T-cell (primary cell): Measurements from ENCODE around the gene CPT1A. TPM values are rescaled to one million over a fixed set of nuclear protein-coding genes. Genes with fewer than 3 reads are reported as not detected.
A peak's percentile ranks its signal among the peaks of the same experiment; 100 is the strongest.

ENCODE experiments used
- ATAC-seq, 4 experiments: fragments of 200-7000 bp in 3 of 4; fragments of 150-1000 bp in 1 of 4; cut with Tn5 transposase; replicated peaks in 1 of 4; 1 replicate in 3 of 4; 2 replicates in 1 of 4; pipeline ENCODE4 v1.10.0; 2021; ENCODE audit warnings: moderate library complexity in 3 of 4, mild to moderate bottlenecking in 2 of 4, moderate number of reproducible peaks in 1 of 4
- CTCF ChIA-PET, 2 donors: fragments of 300-600 bp; sonication (Branson Sonifier 250); formaldehyde crosslinking; loops; one replicate each; lab custom pipeline; 2022; ENCODE audit warnings: antibody characterized with exemption in 2 of 2; lab: Charles Lee
- POLR2A ChIA-PET, 2 donors: fragments of 300-600 bp; sonication (Branson Sonifier 250); formaldehyde crosslinking; loops; one replicate each; lab custom pipeline; 2022; ENCODE audit warnings: antibody characterized with exemption in 2 of 2; lab: Charles Lee
- DNase-seq, 35 experiments: peaks; one replicate each; pipeline versions ENCODE4 v3.0.0 to v3.0.0-alpha.2; 2013 to 2023
- H3K27ac ChIP-seq: one replicate; pipeline ENCODE4 v1.5.1; 2013; ENCODE audit warnings: low read length
- H3K27me3 ChIP-seq, 2 experiments: replicated peaks in 1 of 2; 1 replicate in 1 of 2; 2 replicates in 1 of 2; pipeline versions ENCODE4 v1.6.1 to v1.7.0; 2013; ENCODE audit warnings: low read length in 1 of 2, mixed read lengths in 1 of 2; ENCODE audit not compliant: control insufficient read depth in 2 of 2, insufficient read depth in 2 of 2; ENCODE audit errors: extremely low read depth in 1 of 2
- H3K36me3 ChIP-seq, 2 donors: 1 replicate in 1 of 2; 2 replicates in 1 of 2; pipeline versions ENCODE4 v1.6.1 to v1.7.0; 2013; ENCODE audit warnings: low read length in 1 of 2; ENCODE audit not compliant: control insufficient read depth in 2 of 2, insufficient read depth in 1 of 2; ENCODE audit errors: extremely low read depth in 1 of 2
- H3K4me1 ChIP-seq, 2 experiments: 1 replicate in 1 of 2; 2 replicates in 1 of 2; pipeline versions ENCODE4 v1.6.1 to v1.7.0; 2013; ENCODE audit warnings: low read length in 2 of 2, mixed read lengths in 1 of 2; ENCODE audit not compliant: insufficient read depth in 2 of 2, control insufficient read depth in 1 of 2; ENCODE audit errors: extremely low read depth in 1 of 2
- H3K4me3 ChIP-seq, 2 donors: 1 replicate in 1 of 2; 2 replicates in 1 of 2; pipeline versions ENCODE4 v1.5.1 to v1.7.0; 2013; ENCODE audit warnings: mild to moderate bottlenecking in 2 of 2, low read length in 1 of 2, moderate library complexity in 1 of 2; ENCODE audit not compliant: control insufficient read depth in 1 of 2; ENCODE audit errors: extremely low read depth in 1 of 2
- H3K9me3 ChIP-seq: 2 replicates; pipeline ENCODE4 v1.7.0; 2013
- H3K27ac Mint-ChIP-seq, 2 donors: one replicate each; pipeline ENCODE4 v1.8.0; 2020 to 2021; ENCODE audit warnings: mild to moderate bottlenecking in 2 of 2, mixed read lengths in 2 of 2
- H3K27me3 Mint-ChIP-seq, 2 donors: one replicate each; pipeline ENCODE4 v1.8.0; 2021 to 2022; ENCODE audit warnings: mixed read lengths in 2 of 2
- H3K36me3 Mint-ChIP-seq: one replicate; pipeline ENCODE4 v1.8.0; 2021; ENCODE audit warnings: mixed read lengths
- H3K4me1 Mint-ChIP-seq, 3 donors: one replicate each; pipeline ENCODE4 v1.8.0; 2020 to 2022; ENCODE audit warnings: mixed read lengths in 3 of 3, mild to moderate bottlenecking in 1 of 3
- H3K4me3 Mint-ChIP-seq, 3 donors: one replicate each; pipeline ENCODE4 v1.8.0; 2020 to 2022; ENCODE audit warnings: mild to moderate bottlenecking in 3 of 3, mixed read lengths in 3 of 3, moderate library complexity in 3 of 3
- H3K9me3 Mint-ChIP-seq, 3 donors: one replicate each; pipeline ENCODE4 v1.8.0; 2020 to 2022; ENCODE audit warnings: mixed read lengths in 3 of 3
- WGBS: methylation state at CpG from one replicate; pipeline ENCODE4 v1.1.5; 2013; ENCODE audit warnings: missing lambda C conversion rate; ENCODE audit not compliant: insufficient coverage; 5-methylcytosine and 5-hydroxymethylcytosine counted together
- total RNA-seq, 35 experiments: library from RNA in 6 of 35; stranded (reverse) in 6 of 35; fragments of 120-200 nt in 1 of 35; gene quantifications; one replicate each; pipeline versions ENCODE4 v1.2.1 to v1.2.4 and lab custom pipeline; 2013 to 2026

CPT1A gene
- total RNA-seq, 5 donors from 2014 or later (not counting 1 experiment from before 2014, with no cell fraction given), result 21.2 to 44.1 (median 35.9) TPM

GRCh38 chr11:68749229-68750123, 92.2 kb downstream of the CPT1A start:
- no peaks in the 10 kb centered on the region for H3K9me3 Mint-ChIP-seq
- H3K27me3 Mint-ChIP-seq, result no peaks in the 10 kb centered on the region
- H3K4me3 Mint-ChIP-seq, result peak overlapping the region; percentile 53 to 73 (median 62)
- Histone ChIP-seq H3K9me3 (no peaks in the 10 kb centered on the region), H3K27me3 (no peaks in the 10 kb centered on the region), H3K4me3 (no peak overlapping the region), H3K36me3 (peaks cover 0 to 3% of the 10 kb centered on the region in 2 donors), H3K27ac (no peak overlapping the region), H3K4me1 (peaks cover 0 to 11% of the 10 kb centered on the region in 2 experiments)
- POLR2A ChIA-PET, result interaction anchor here in 1 of 2 donors (0.7 kb wide), 1 partner anchor 691 kb away, joined by 4 read pairs; no protein-coding TSS in a partner anchor
- H3K27ac Mint-ChIP-seq, result peak overlapping the region in 1 of 2 donors; percentile 40
- H3K4me1 Mint-ChIP-seq, result peaks cover 0 to 24% (median 17%) of the 10 kb centered on the region in 3 donors
- 100% methylated on average over 7 of the region's 20 CpGs for WGBS
- ATAC-seq, result no peak
- H3K36me3 Mint-ChIP-seq, result peaks cover 18% of the 10 kb centered on the region
- CTCF ChIA-PET, result interaction anchor here (0.5 kb wide), 2 partner anchors 207 to 926 kb away, joined by 3 to 5 read pairs; no protein-coding TSS in a partner anchor
- DNase-seq, result peak in 1 of 35 experiments; percentile 1

- ChIA-PET CTCF (no interaction called here), POLR2A (interaction anchor here in 1 of 2 donors (0.5 kb wide), 1 partner anchor 31 kb away, joined by 4 read pairs; no protein-coding TSS in a partner anchor)
- no peaks in the 10 kb centered on the region for H3K27me3 ChIP-seq
- Mint-ChIP-seq H3K4me1 (peaks cover 0 to 19% (median 17%) of the 10 kb centered on the region in 3 donors), H3K36me3 (peaks cover 26% of the 10 kb centered on the region), H3K9me3 (no peaks in the 10 kb centered on the region), H3K4me3 (no peak overlapping the region), H3K27ac (no peak overlapping the region), H3K27me3 (no peaks in the 10 kb centered on the region)
- H3K9me3 ChIP-seq, result no peaks in the 10 kb centered on the region
- no peak overlapping the region for H3K27ac ChIP-seq
- ATAC-seq (no peak), DNase-seq (no peak)
- no peak overlapping the region for H3K4me3 ChIP-seq
- peaks cover 0 to 11% of the 10 kb centered on the region in 2 experiments for H3K4me1 ChIP-seq
- WGBS, result 100% methylated on average over 1 of the region's 2 CpGs
- peaks cover 0 to 3% of the 10 kb centered on the region in 2 donors for H3K36me3 ChIP-seq
Observed at GRCh38 chr11:68748061-68748460, 93.7 kb downstream of the CPT1A start.

GRCh38 chr11:68743539-68743938, 98.2 kb downstream of the CPT1A start:
- H3K36me3 Mint-ChIP-seq, result peaks cover 38% of the 10 kb centered on the region
- no peaks in the 10 kb centered on the region for H3K9me3 ChIP-seq
- CTCF ChIA-PET, result interaction anchor here (0.7 kb wide), 2 partner anchors 70 to 1130 kb away, joined by 3 to 7 read pairs; no protein-coding TSS in a partner anchor
- H3K9me3 Mint-ChIP-seq, result no peaks in the 10 kb centered on the region
- H3K27ac ChIP-seq, result no peak overlapping the region
- no peaks in the 10 kb centered on the region for H3K4me1 Mint-ChIP-seq
- H3K4me3 ChIP-seq, result no peak overlapping the region
- no peaks in the 10 kb centered on the region for H3K27me3 Mint-ChIP-seq
- no peak for ATAC-seq
- H3K27me3 ChIP-seq, result no peaks in the 10 kb centered on the region
- POLR2A ChIA-PET, result no interaction called here
- WGBS, result no CpG with 5 or more reads among the region's 3 CpGs
- no peak overlapping the region for H3K27ac Mint-ChIP-seq
- no peaks in the 10 kb centered on the region for H3K4me1 ChIP-seq
- peaks cover 4 to 5% of the 10 kb centered on the region in 2 donors for H3K36me3 ChIP-seq
- no peak overlapping the region for H3K4me3 Mint-ChIP-seq
- no peak for DNase-seq

- no peaks in the 10 kb centered on the region for H3K27me3 Mint-ChIP-seq
- no peaks in the 10 kb centered on the region for H3K9me3 Mint-ChIP-seq
- POLR2A ChIA-PET, result interaction anchor here in 1 of 2 donors (1.0 kb wide), 1 partner anchor 102 kb away, joined by 4 read pairs; no protein-coding TSS in a partner anchor
- H3K27ac ChIP-seq, result no peak overlapping the region
- H3K4me3 Mint-ChIP-seq, result no peak overlapping the region
- H3K36me3 ChIP-seq, result peaks cover 2 to 4% of the 10 kb centered on the region in 2 donors
- no peaks in the 10 kb centered on the region for H3K9me3 ChIP-seq
- H3K27ac Mint-ChIP-seq, result no peak overlapping the region
- peaks cover 39% of the 10 kb centered on the region for H3K36me3 Mint-ChIP-seq
- no peaks in the 10 kb centered on the region for H3K4me1 Mint-ChIP-seq
- CTCF ChIA-PET, result no interaction called here
- H3K4me3 ChIP-seq, result no peak overlapping the region
- DNase-seq (no peak), ATAC-seq (no peak)
- 40% methylated on average over 1 of the region's 7 CpGs for WGBS
- H3K4me1 ChIP-seq, result no peaks in the 10 kb centered on the region
- H3K27me3 ChIP-seq, result no peaks in the 10 kb centered on the region
Observed at GRCh38 chr11:68741463-68741862, 100.3 kb downstream of the CPT1A start.

GRCh38 chr11:68735646-68736045, 106.1 kb downstream of the CPT1A start:
- Histone ChIP-seq H3K27ac (no peak overlapping the region), H3K4me3 (no peak overlapping the region), H3K4me1 (no peaks in the 10 kb centered on the region), H3K36me3 (no peaks in the 10 kb centered on the region), H3K9me3 (no peaks in the 10 kb centered on the region), H3K27me3 (no peaks in the 10 kb centered on the region)
- ChIA-PET CTCF (no interaction called here), POLR2A (no interaction called here)
- ATAC-seq (no peak), DNase-seq (no peak)
- no peaks in the 10 kb centered on the region for H3K27me3 Mint-ChIP-seq
- peaks cover 14% of the 10 kb centered on the region for H3K36me3 Mint-ChIP-seq
- no peak overlapping the region for H3K4me3 Mint-ChIP-seq
- no peaks in the 10 kb centered on the region for H3K9me3 Mint-ChIP-seq
- no peaks in the 10 kb centered on the region for H3K4me1 Mint-ChIP-seq
- H3K27ac Mint-ChIP-seq, result no peak overlapping the region
- 76% methylated on average over 3 of the region's 6 CpGs for WGBS

GRCh38 chr11:68735125-68735524, 106.6 kb downstream of the CPT1A start:
- Histone ChIP-seq H3K27me3 (no peaks in the 10 kb centered on the region), H3K4me1 (no peaks in the 10 kb centered on the region), H3K9me3 (no peaks in the 10 kb centered on the region), H3K27ac (no peak overlapping the region), H3K4me3 (no peak overlapping the region), H3K36me3 (no peaks in the 10 kb centered on the region)
- no peak overlapping the region for H3K4me3 Mint-ChIP-seq
- ChIA-PET CTCF (no interaction called here), POLR2A (no interaction called here)
- H3K36me3 Mint-ChIP-seq, result peaks cover 14% of the 10 kb centered on the region
- ATAC-seq (no peak), DNase-seq (no peak)
- H3K27me3 Mint-ChIP-seq, result no peaks in the 10 kb centered on the region
- WGBS, result 83% methylated on average over 6 of the region's 6 CpGs
- no peak overlapping the region for H3K27ac Mint-ChIP-seq
- no peaks in the 10 kb centered on the region for H3K4me1 Mint-ChIP-seq
- no peaks in the 10 kb centered on the region for H3K9me3 Mint-ChIP-seq
